B cell (primary cell): Measurements from ENCODE around the gene GRB14. TPM values are rescaled to one million over a fixed set of nuclear protein-coding genes. Genes with fewer than 3 reads are reported as not detected.
"Not testable (repeated sequence)": the region's sequence is repeated elsewhere in the genome, so short reads cannot be mapped to it uniquely, and the experiment has no call there.

Source experiments
- ATAC-seq: fragments of 200-7000 bp; cut with Tn5 transposase; one replicate; pipeline ENCODE4 v1.10.0; 2021; ENCODE audit warnings: low read depth, mild to moderate bottlenecking, moderate number of reproducible peaks, moderate library complexity
- CTCF ChIA-PET: fragments of 350-600 bp; sonication (Branson Sonifier 250); formaldehyde crosslinking; loops from one replicate; lab custom pipeline; 2021; ENCODE audit warnings: antibody characterized with exemption, inconsistent platforms; lab: Charles Lee
- POLR2A ChIA-PET: fragments of 350-600 bp; sonication (Branson Sonifier 250); formaldehyde crosslinking; loops from one replicate; lab custom pipeline; 2021; ENCODE audit warnings: antibody characterized with exemption; lab: Charles Lee
- DNase-seq: peaks from one replicate; pipeline ENCODE4 v3.0.0; 2013
- H2AFZ ChIP-seq: 2 replicates; pipeline ENCODE4 v1.6.1; 2012; ENCODE audit warnings: mild to moderate bottlenecking, low read depth, low read length; ENCODE audit not compliant: insufficient read depth, poor library complexity, severe bottlenecking
- H3K27ac ChIP-seq, 2 donors: 1 replicate in 1 of 2; 2 replicates in 1 of 2; pipeline ENCODE4 v1.5.1; 2012 to 2013; ENCODE audit warnings: low read length in 2 of 2, mild to moderate bottlenecking in 2 of 2, moderate library complexity in 1 of 2
- H3K27me3 ChIP-seq, 4 experiments: fragments of 200-600 bp in 1 of 4; sonication (generic) in 1 of 4; replicated peaks in 1 of 4; 1 replicate in 2 of 4; 2 replicates in 2 of 4; pipeline versions ENCODE4 v1.6.1 to v1.7.0; 2013 to 2016; ENCODE audit warnings: low read length in 3 of 4, mild to moderate bottlenecking in 2 of 4, mixed read lengths in 1 of 4, moderate library complexity in 1 of 4; ENCODE audit not compliant: insufficient read depth in 4 of 4, control insufficient read depth in 3 of 4; ENCODE audit errors: control extremely low read depth in 1 of 4
- H3K36me3 ChIP-seq, 2 experiments: replicated peaks in 1 of 2; 1 replicate in 1 of 2; 2 replicates in 1 of 2; pipeline versions ENCODE4 v1.6.1 to v1.7.1; 2013; ENCODE audit warnings: low read length in 1 of 2; ENCODE audit not compliant: insufficient read depth in 2 of 2, control insufficient read depth in 1 of 2; ENCODE audit errors: control extremely low read depth in 1 of 2, extremely low read depth in 1 of 2
- H3K4me1 ChIP-seq, 2 donors: fragments of 200-600 bp in 1 of 2; sonication (generic) in 1 of 2; 1 replicate in 1 of 2; 2 replicates in 1 of 2; pipeline versions ENCODE4 v1.5.1 to v1.6.1; 2013 to 2017; ENCODE audit warnings: low read length in 2 of 2; ENCODE audit not compliant: control insufficient read depth in 2 of 2, insufficient read depth in 2 of 2
- H3K4me2 ChIP-seq: replicated peaks from 2 replicates; pipeline ENCODE3; 2012; ENCODE audit warnings: mild to moderate bottlenecking, low read depth, low read length; ENCODE audit not compliant: poor library complexity, severe bottlenecking
- H3K4me3 ChIP-seq, 5 experiments: fragments of 200-600 bp in 1 of 5; sonication (generic) in 1 of 5; 1 replicate in 3 of 5; 2 replicates in 2 of 5; pipeline versions ENCODE4 v1.5.1 to v1.7.0; 2011 to 2016; ENCODE audit warnings: low read length in 4 of 5, mild to moderate bottlenecking in 4 of 5, low read depth in 2 of 5, control low read depth in 1 of 5, moderate library complexity in 1 of 5; ENCODE audit not compliant: insufficient read depth in 1 of 5; ENCODE audit errors: control extremely low read depth in 1 of 5, extremely low read depth in 1 of 5
- H3K79me2 ChIP-seq: fragments of 200-600 bp; sonication (generic); one replicate; pipeline ENCODE4 v1.6.0; 2016; ENCODE audit warnings: low read length; ENCODE audit not compliant: control insufficient read depth, insufficient read depth
- H3K9ac ChIP-seq: fragments of 200-600 bp; sonication (generic); 2 replicates; pipeline ENCODE4 v1.6.1; 2017; ENCODE audit warnings: mild to moderate bottlenecking, low read length, moderate library complexity
- H3K9me3 ChIP-seq, 3 donors: one replicate each; pipeline versions ENCODE4 v1.6.1 to v1.7.1; 2013; ENCODE audit warnings: low read length in 2 of 3; ENCODE audit not compliant: control insufficient read depth in 2 of 3, insufficient read depth in 1 of 3; ENCODE audit errors: control extremely low read depth in 1 of 3
- H4K20me1 ChIP-seq: 2 replicates; pipeline ENCODE4 v1.6.0; 2012; ENCODE audit warnings: mild to moderate bottlenecking, low read length; ENCODE audit not compliant: insufficient read depth, control insufficient read depth, poor library complexity, severe bottlenecking
- H3K27ac Mint-ChIP-seq: one replicate; pipeline ENCODE4 v1.8.0; 2021; ENCODE audit warnings: mixed read lengths
- H3K27me3 Mint-ChIP-seq: one replicate; pipeline ENCODE4 v1.8.0; 2021; ENCODE audit warnings: mixed read lengths
- H3K4me1 Mint-ChIP-seq: one replicate; pipeline ENCODE4 v1.8.0; 2021; ENCODE audit warnings: mixed read lengths
- H3K4me3 Mint-ChIP-seq: one replicate; pipeline ENCODE4 v1.8.0; 2021; ENCODE audit warnings: mixed read lengths
- H3K9me3 Mint-ChIP-seq: one replicate; pipeline ENCODE4 v1.8.0; 2022; ENCODE audit warnings: mixed read lengths; ENCODE audit not compliant: insufficient read depth
- EZH2 ChIP-seq: IDR thresholded peaks from 2 replicates; pipeline ENCODE4 v1.6.1; 2012; ENCODE audit warnings: borderline replicate concordance, low read depth, mild to moderate bottlenecking, moderate library complexity, low read length; ENCODE audit not compliant: insufficient read depth, poor library complexity, severe bottlenecking
- WGBS: methylation state at CpG from one replicate; pipeline ENCODE4 v1.1.5; 2013; ENCODE audit warnings: missing lambda C conversion rate; ENCODE audit not compliant: insufficient coverage; 5-methylcytosine and 5-hydroxymethylcytosine counted together
- intact Hi-C: fragments of 100-400 bp; cut with micrococcal nuclease; formaldehyde crosslinking; loops from one replicate; pipeline ENCODE4 v1.10.0; 2022
- polyA plus RNA-seq: library from polyadenylated mRNA; depleted of rRNA; stranded (reverse); fragments of >200 nt; gene quantifications from 2 replicates; pipeline ENCODE4 v1.2.3, GENCODE V29; 2012
- total RNA-seq, 2 donors: library from RNA; stranded (reverse); fragments of 120-200 nt in 1 of 2; gene quantifications; 1 replicate in 1 of 2; 2 replicates in 1 of 2; pipeline versions ENCODE4 v1.2.3 to v1.2.4, GENCODE V29; 2013 to 2022
- TF ChIP-seq, protein P1 (sequence below): fragments of 200-600 bp; IDR thresholded peaks from one replicate; pipeline ENCODE4 v1.8.0; 2022; ENCODE audit warnings: antibody characterized with exemption, mild to moderate bottlenecking

Gene GRB14
- total and polyA plus RNA-seq, 2 donors (not counting 1 experiment from before 2014, with no cell fraction given): not detected

DNA sequence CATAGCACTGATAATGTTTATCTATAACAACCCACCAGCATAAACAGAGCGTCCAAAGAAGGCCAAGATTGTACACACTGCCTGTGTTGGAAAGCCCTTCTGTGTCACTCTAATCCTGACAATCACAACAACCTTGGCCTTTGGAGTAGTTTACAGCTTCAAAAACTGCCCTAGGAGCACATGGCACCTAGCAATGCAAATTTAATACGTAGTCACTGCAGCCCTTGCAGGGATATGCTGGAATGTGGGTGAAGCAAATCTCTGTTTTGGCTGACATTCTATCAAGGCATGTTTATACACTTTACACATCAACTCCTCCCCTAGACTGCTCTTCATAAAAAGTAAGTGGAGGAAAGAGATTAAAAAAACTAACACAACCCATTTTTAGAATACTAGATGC is 66.8 kb downstream of the GRB14 start:
- intact Hi-C loops: no loop called here
- Histone ChIP-seq H2AFZ (no peak overlapping the region), H4K20me1 (no peaks in the 10 kb centered on the region), H3K4me3 (no peak overlapping the region), H3K36me3 (no peaks in the 10 kb centered on the region), H3K4me2 (no peak overlapping the region), H3K79me2 (no peaks in the 10 kb centered on the region), H3K27me3 (no peaks in the 10 kb centered on the region), H3K4me1 (no peaks in the 10 kb centered on the region), H3K9me3 (no peaks in the 10 kb centered on the region), H3K27ac (no peak overlapping the region), H3K9ac (no peak overlapping the region)
- Mint-ChIP-seq H3K4me1 (no peaks in the 10 kb centered on the region), H3K4me3 (no peak overlapping the region), H3K27ac (no peak overlapping the region), H3K9me3 (peaks cover 2% of the 10 kb centered on the region), H3K27me3 (peaks cover 8% of the 10 kb centered on the region)
- DNase-seq (no peak), ATAC-seq (no peak)
- CTCF ChIA-PET: interaction anchor here (0.8 kb wide), 1 partner anchor 11 kb away, joined by 3 read pairs; no protein-coding TSS in a partner anchor
- POLR2A ChIA-PET: no interaction called here
- 100% methylated on average over 1 of the region's 2 CpGs for WGBS
- no peak for TF ChIP-seq EZH2
- TF ChIP-seq, protein P1, sequence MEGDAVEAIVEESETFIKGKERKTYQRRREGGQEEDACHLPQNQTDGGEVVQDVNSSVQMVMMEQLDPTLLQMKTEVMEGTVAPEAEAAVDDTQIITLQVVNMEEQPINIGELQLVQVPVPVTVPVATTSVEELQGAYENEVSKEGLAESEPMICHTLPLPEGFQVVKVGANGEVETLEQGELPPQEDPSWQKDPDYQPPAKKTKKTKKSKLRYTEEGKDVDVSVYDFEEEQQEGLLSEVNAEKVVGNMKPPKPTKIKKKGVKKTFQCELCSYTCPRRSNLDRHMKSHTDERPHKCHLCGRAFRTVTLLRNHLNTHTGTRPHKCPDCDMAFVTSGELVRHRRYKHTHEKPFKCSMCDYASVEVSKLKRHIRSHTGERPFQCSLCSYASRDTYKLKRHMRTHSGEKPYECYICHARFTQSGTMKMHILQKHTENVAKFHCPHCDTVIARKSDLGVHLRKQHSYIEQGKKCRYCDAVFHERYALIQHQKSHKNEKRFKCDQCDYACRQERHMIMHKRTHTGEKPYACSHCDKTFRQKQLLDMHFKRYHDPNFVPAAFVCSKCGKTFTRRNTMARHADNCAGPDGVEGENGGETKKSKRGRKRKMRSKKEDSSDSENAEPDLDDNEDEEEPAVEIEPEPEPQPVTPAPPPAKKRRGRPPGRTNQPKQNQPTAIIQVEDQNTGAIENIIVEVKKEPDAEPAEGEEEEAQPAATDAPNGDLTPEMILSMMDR: no peak

DNA sequence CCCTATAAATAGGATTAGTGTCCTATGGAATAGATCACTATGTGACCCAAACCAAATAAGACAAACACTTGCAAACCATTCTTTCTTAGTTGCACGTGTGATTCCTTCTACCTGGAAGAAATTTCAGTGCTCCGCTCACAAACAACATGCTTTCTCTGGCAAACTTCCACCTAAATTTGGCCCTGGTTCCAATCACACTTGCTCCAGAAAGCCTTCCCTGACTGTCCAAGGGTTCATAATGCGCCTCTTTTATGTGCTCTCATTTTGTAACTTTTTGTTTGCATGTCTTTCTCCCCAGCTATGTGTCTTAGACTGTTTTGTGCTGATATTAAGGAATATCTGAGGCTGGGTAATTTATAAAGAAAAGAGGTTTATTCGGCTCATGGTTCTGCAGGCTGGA is 69.8 kb downstream of the GRB14 start:
- H3K9ac ChIP-seq: no peak overlapping the region
- intact Hi-C loops: no loop called here
- DNase-seq (no peak), ATAC-seq (no peak)
- TF ChIP-seq, protein P1: no peak
- no peak for TF ChIP-seq EZH2
- no peaks in the 10 kb centered on the region for H3K9me3 ChIP-seq
- Mint-ChIP-seq H3K27ac (no peak overlapping the region), H3K27me3 (peaks cover 4% of the 10 kb centered on the region), H3K9me3 (peaks cover 4% of the 10 kb centered on the region), H3K4me1 (no peaks in the 10 kb centered on the region), H3K4me3 (no peak overlapping the region)
- CTCF ChIA-PET: interaction anchor here (2.1 kb wide), 1 partner anchor 9 kb away, joined by 8 read pairs; no protein-coding TSS in a partner anchor
- POLR2A ChIA-PET: no interaction called here
- no peaks in the 10 kb centered on the region for H4K20me1 ChIP-seq
- H3K27ac ChIP-seq: no peak overlapping the region
- H3K4me1 ChIP-seq: no peaks in the 10 kb centered on the region
- H3K4me3 ChIP-seq: no peak overlapping the region
- no peak overlapping the region for H2AFZ ChIP-seq
- H3K27me3 ChIP-seq: no peaks in the 10 kb centered on the region
- H3K36me3 ChIP-seq: no peaks in the 10 kb centered on the region
- no peak overlapping the region for H3K4me2 ChIP-seq
- H3K79me2 ChIP-seq: no peaks in the 10 kb centered on the region
- WGBS: 95% methylated on average over 4 of the region's 4 CpGs

DNA sequence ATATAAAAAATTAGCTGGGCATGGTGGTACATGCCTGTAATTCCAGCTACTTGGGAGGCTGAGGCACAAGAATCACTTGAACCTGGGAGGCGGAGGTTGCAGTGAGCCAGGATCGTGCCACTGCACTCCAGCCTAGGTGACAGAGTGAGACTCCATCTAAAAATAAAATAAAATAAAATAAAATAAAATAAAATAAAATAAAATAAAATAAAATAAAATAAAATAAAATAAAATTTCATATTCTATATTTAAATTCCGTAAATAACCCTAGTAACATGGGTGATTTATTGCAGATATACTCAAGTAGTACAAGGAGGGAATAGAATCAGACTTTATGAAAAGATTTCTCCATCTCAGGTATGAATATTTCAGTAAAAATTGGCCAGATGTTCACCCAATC is 71.6 kb downstream of the GRB14 start:
- H3K36me3 ChIP-seq, POLR2A ChIA-PET, H3K4me1 Mint-ChIP-seq, H3K9me3 ChIP-seq, intact Hi-C loops, H3K4me3 Mint-ChIP-seq, H2AFZ ChIP-seq, H3K9me3 Mint-ChIP-seq, H3K27me3 Mint-ChIP-seq, H3K79me2 ChIP-seq, H3K27ac Mint-ChIP-seq, DNase-seq, H3K9ac ChIP-seq, H3K27ac ChIP-seq, H3K27me3 ChIP-seq, ATAC-seq, H3K4me1 ChIP-seq, H4K20me1 ChIP-seq, H3K4me2 ChIP-seq, CTCF ChIA-PET, H3K4me3 ChIP-seq: not testable (repeated sequence)
- WGBS: no CpG with 5 or more reads among the region's 3 CpGs
